Endothelial cell of umbilical vein (primary cell): ENCODE measurements around the gene LMX1A. TPM values are rescaled to one million over a fixed set of nuclear protein-coding genes. Genes with fewer than 3 reads are reported as not detected.

Experiments
- BruUV-seq: library from RNA; stranded (reverse); fragments of 400-500 nt; replicated peaks from 2 replicates; lab custom pipeline; 2021; lab: Mats Ljungman, UMichigan
- CTCF ChIA-PET: fragments of 300-600, 350-600 bp; sonication (Branson Sonifier 250); formaldehyde crosslinking; loops from one replicate; lab custom pipeline; 2021; ENCODE audit warnings: antibody characterized with exemption, inconsistent platforms; lab: Charles Lee
- POLR2A ChIA-PET: fragments of 300-600, 350-600 bp; sonication (Branson Sonifier 250); formaldehyde crosslinking; loops from one replicate; lab custom pipeline; 2021; ENCODE audit warnings: antibody characterized with exemption, inconsistent platforms; lab: Charles Lee
- DNase-seq: peaks from one replicate; pipeline ENCODE4 v3.0.0-alpha.2; 2011; ENCODE audit warnings: low read depth, low spot score
- FAIRE-seq: peaks from 2 replicates; lab custom pipeline; 2011; peaks lifted over from hg19 to GRCh38; lab: Jason Lieb, UNC
- H2AFZ ChIP-seq: 2 replicates; pipeline ENCODE4 v1.6.0; 2012; ENCODE audit warnings: low read depth, low read length, control low read depth, inconsistent platforms
- H3K27ac ChIP-seq: 2 replicates; pipeline ENCODE4 v1.5.1; 2011; ENCODE audit warnings: low read depth, mild to moderate bottlenecking, control low read depth, low read length, moderate library complexity; ENCODE audit not compliant: insufficient read depth
- H3K27me3 ChIP-seq, 2 experiments: 2 replicates each; pipeline versions ENCODE4 v1.6.0 to v1.6.1; 2011; ENCODE audit warnings: low read length in 2 of 2, mixed read lengths in 1 of 2; ENCODE audit not compliant: control insufficient read depth in 2 of 2, insufficient read depth in 2 of 2
- H3K36me3 ChIP-seq, 2 experiments: 2 replicates in 1 of 2; 3 replicates in 1 of 2; pipeline ENCODE4 v1.5.1; 2011; ENCODE audit warnings: low read length in 2 of 2, mild to moderate bottlenecking in 1 of 2, moderate library complexity in 1 of 2; ENCODE audit not compliant: control insufficient read depth in 2 of 2, insufficient read depth in 2 of 2; ENCODE audit errors: extremely low read depth in 1 of 2
- H3K4me1 ChIP-seq: 3 replicates; pipeline ENCODE4 v1.5.1; 2011; ENCODE audit warnings: mild to moderate bottlenecking, low read length; ENCODE audit not compliant: control insufficient read depth, insufficient read depth; ENCODE audit errors: extremely low read depth
- H3K4me2 ChIP-seq: 2 replicates; pipeline ENCODE4 v1.6.1; 2011; ENCODE audit warnings: low read length, control low read depth, mixed read lengths; ENCODE audit not compliant: insufficient read depth
- H3K4me3 ChIP-seq, 3 experiments: fragments of 200-600 bp in 1 of 3; sonication (generic), shearing (Covaris generic) in 1 of 3; replicated peaks in 1 of 3; 2 replicates each; pipeline ENCODE4 v1.5.1; 2011 to 2016; ENCODE audit warnings: control low read depth in 3 of 3, low read length in 3 of 3, mild to moderate bottlenecking in 2 of 3, inconsistent platforms in 1 of 3, low read depth in 1 of 3, moderate library complexity in 1 of 3; ENCODE audit not compliant: insufficient read depth in 1 of 3
- H3K79me2 ChIP-seq: 2 replicates; pipeline ENCODE4 v1.6.0; 2012; ENCODE audit warnings: low read length, inconsistent platforms; ENCODE audit not compliant: control insufficient read depth, insufficient read depth
- H3K9ac ChIP-seq: replicated peaks from 2 replicates; pipeline ENCODE3; 2011; ENCODE audit warnings: low read length, control low read depth; ENCODE audit not compliant: insufficient read depth; ENCODE audit errors: extremely low read depth
- H3K9me1 ChIP-seq: replicated peaks from 3 replicates; pipeline ENCODE4 v1.6.0; 2011; ENCODE audit warnings: mild to moderate bottlenecking, low read length; ENCODE audit not compliant: control insufficient read depth, insufficient read depth; ENCODE audit errors: extremely low read depth
- H3K9me3 ChIP-seq: replicated peaks from 2 replicates; pipeline ENCODE4 v1.5.1; 2012; ENCODE audit warnings: low read length, inconsistent platforms; ENCODE audit not compliant: control insufficient read depth, insufficient read depth
- H4K20me1 ChIP-seq: replicated peaks from 2 replicates; pipeline ENCODE3; 2011; ENCODE audit warnings: mild to moderate bottlenecking, low read length; ENCODE audit not compliant: control insufficient read depth, insufficient read depth; ENCODE audit errors: extremely low read depth
- EZH2 ChIP-seq: IDR thresholded peaks from 2 replicates; pipeline ENCODE4 v1.6.1; 2012; ENCODE audit warnings: borderline replicate concordance, low read depth, mild to moderate bottlenecking, moderate library complexity, low read length, inconsistent platforms; ENCODE audit not compliant: severe bottlenecking
- FOS ChIP-seq: IDR thresholded peaks from 2 replicates; pipeline ENCODE4 v1.6.1; 2011; ENCODE audit warnings: mild to moderate bottlenecking, low read length, moderate library complexity, borderline replicate concordance; ENCODE audit not compliant: insufficient read depth
- GATA2 ChIP-seq: IDR thresholded peaks from 2 replicates; pipeline ENCODE4 v1.7.0; 2011; ENCODE audit warnings: low read depth, mild to moderate bottlenecking, moderate library complexity, mixed read lengths, low read length; ENCODE audit not compliant: insufficient read length, insufficient read depth
- JUN ChIP-seq: IDR thresholded peaks from 2 replicates; pipeline ENCODE4 v1.6.1; 2011; ENCODE audit warnings: borderline replicate concordance, low read depth; ENCODE audit not compliant: insufficient read length, insufficient read depth
- MYC ChIP-seq: IDR thresholded peaks from one replicate; pipeline ENCODE4 v1.6.1; 2011; ENCODE audit warnings: mild to moderate bottlenecking, low read depth, low read length
- POLR2A ChIP-seq: IDR thresholded peaks from 2 replicates; pipeline ENCODE4 v1.6.1; 2012; ENCODE audit warnings: low read depth, mild to moderate bottlenecking, control low read depth, low read length
- POLR2AphosphoS5 ChIP-seq: IDR thresholded peaks from 2 replicates; pipeline ENCODE4 v1.6.1; 2012; ENCODE audit warnings: low read depth, mild to moderate bottlenecking, control low read depth, low read length, moderate library complexity; ENCODE audit not compliant: insufficient read depth
- dilution Hi-C: fragments of 300-500 bp; cut with MboI; formaldehyde crosslinking; loops from one replicate; pipeline ENCODE4 v1.15.0; 2019; ENCODE audit warnings: low sequenced_read_pairs; ENCODE audit not compliant: extremely low pct_ligation_motif_present
- intact Hi-C: fragments of 100-400 bp; cut with micrococcal nuclease; formaldehyde crosslinking; loops from one replicate; pipeline ENCODE4 v1.10.0; 2022
- polyA plus RNA-seq, 4 experiments: library from polyadenylated mRNA; depleted of rRNA in 3 of 4; stranded (reverse) in 3 of 4; unstranded in 1 of 4; fragments of >200 nt; gene quantifications; 2 replicates each; pipeline versions ENCODE4 v1.2.1 to v1.2.3, GENCODE V29; 2011 to 2012; ENCODE audit warnings: missing spikeins in 1 of 4
- total RNA-seq: library from RNA; stranded (reverse); gene quantifications from 2 replicates; pipeline ENCODE4 v1.2.3, GENCODE V29; 2021
- TF ChIP-seq, protein P1 (sequence below), 2 donors: IDR thresholded peaks; 1 replicate in 1 of 2; 2 replicates in 1 of 2; pipeline ENCODE4 v1.5.1; 2011; ENCODE audit warnings: low read length in 2 of 2, mild to moderate bottlenecking in 2 of 2, moderate library complexity in 2 of 2, control low read depth in 1 of 2, inconsistent platforms in 1 of 2, low read depth in 1 of 2; ENCODE audit not compliant: insufficient read depth in 1 of 2; ENCODE audit errors: extremely low read depth in 1 of 2
- TF ChIP-seq, protein P2 (sequence below): IDR thresholded peaks from 2 replicates; pipeline ENCODE4 v1.6.1; 2011; ENCODE audit not compliant: insufficient read depth, insufficient read length

The LMX1A gene
- total and polyA plus RNA-seq, 2 donors (not counting 3 experiments of a cell fraction or from before 2014, with no cell fraction given) = not detected

DNA sequence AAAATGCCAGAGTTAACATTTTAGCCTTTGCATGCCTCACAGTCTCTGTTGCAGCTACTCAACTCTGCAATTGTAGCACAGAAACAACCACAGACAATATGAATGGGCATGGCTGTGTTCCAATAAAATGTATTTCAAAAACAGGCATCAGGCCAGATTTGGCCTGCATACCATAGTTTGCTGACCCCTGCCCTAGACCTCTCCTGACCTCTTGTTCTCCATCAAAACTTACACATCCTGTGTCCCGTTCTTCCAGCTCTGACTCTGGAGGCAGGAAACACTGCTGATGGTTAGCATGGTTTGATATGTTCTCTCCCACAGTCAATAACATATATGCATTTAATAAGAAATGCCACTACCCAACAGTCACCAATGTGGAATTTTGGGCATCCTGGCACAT, 138.6 kb downstream of the LMX1A start:
- DNase-seq = no peak
- Histone ChIP-seq H3K79me2 (no peaks in the 10 kb centered on the region), H3K36me3 (no peaks in the 10 kb centered on the region), H4K20me1 (no peaks in the 10 kb centered on the region), H3K27me3 (no peaks in the 10 kb centered on the region), H3K9me3 (no peaks in the 10 kb centered on the region), H3K9me1 (no peaks in the 10 kb centered on the region), H3K9ac (no peak overlapping the region), H3K4me1 (no peaks in the 10 kb centered on the region), H3K27ac (no peak overlapping the region), H2AFZ (no peak overlapping the region), H3K4me3 (no peak overlapping the region), H3K4me2 (no peak overlapping the region)
- FAIRE-seq = no peak
- intact Hi-C loops = no loop called here
- ChIA-PET CTCF (no interaction called here), POLR2A (no interaction called here)
- TF ChIP-seq GATA2 (no peak), JUN (no peak), POLR2AphosphoS5 (no peak), MYC (no peak), EZH2 (no peak), FOS (no peak), POLR2A (no peak)
- TF ChIP-seq, protein P1, sequence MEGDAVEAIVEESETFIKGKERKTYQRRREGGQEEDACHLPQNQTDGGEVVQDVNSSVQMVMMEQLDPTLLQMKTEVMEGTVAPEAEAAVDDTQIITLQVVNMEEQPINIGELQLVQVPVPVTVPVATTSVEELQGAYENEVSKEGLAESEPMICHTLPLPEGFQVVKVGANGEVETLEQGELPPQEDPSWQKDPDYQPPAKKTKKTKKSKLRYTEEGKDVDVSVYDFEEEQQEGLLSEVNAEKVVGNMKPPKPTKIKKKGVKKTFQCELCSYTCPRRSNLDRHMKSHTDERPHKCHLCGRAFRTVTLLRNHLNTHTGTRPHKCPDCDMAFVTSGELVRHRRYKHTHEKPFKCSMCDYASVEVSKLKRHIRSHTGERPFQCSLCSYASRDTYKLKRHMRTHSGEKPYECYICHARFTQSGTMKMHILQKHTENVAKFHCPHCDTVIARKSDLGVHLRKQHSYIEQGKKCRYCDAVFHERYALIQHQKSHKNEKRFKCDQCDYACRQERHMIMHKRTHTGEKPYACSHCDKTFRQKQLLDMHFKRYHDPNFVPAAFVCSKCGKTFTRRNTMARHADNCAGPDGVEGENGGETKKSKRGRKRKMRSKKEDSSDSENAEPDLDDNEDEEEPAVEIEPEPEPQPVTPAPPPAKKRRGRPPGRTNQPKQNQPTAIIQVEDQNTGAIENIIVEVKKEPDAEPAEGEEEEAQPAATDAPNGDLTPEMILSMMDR (IDR thresholded peaks at IDR 0.05; ENCODE audit: extremely low read depth in 1 of 2, insufficient read depth in 1 of 2, low read depth in 1 of 2, low read length in 2 of 2) = no peak
- TF ChIP-seq, protein P2, sequence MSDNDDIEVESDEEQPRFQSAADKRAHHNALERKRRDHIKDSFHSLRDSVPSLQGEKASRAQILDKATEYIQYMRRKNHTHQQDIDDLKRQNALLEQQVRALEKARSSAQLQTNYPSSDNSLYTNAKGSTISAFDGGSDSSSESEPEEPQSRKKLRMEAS = no peak
- dilution Hi-C loops = no loop called here
- no TSS peak for BruUV-seq
